Ecto neural progenitor cell (in vitro differentiated cells): ENCODE results near the gene WFDC12.

Experiments used
- DNase-seq: peaks from one replicate; pipeline ENCODE4 v3.0.0-alpha.2; 2018; ENCODE audit warnings: low spot score

WFDC12 gene

DNA sequence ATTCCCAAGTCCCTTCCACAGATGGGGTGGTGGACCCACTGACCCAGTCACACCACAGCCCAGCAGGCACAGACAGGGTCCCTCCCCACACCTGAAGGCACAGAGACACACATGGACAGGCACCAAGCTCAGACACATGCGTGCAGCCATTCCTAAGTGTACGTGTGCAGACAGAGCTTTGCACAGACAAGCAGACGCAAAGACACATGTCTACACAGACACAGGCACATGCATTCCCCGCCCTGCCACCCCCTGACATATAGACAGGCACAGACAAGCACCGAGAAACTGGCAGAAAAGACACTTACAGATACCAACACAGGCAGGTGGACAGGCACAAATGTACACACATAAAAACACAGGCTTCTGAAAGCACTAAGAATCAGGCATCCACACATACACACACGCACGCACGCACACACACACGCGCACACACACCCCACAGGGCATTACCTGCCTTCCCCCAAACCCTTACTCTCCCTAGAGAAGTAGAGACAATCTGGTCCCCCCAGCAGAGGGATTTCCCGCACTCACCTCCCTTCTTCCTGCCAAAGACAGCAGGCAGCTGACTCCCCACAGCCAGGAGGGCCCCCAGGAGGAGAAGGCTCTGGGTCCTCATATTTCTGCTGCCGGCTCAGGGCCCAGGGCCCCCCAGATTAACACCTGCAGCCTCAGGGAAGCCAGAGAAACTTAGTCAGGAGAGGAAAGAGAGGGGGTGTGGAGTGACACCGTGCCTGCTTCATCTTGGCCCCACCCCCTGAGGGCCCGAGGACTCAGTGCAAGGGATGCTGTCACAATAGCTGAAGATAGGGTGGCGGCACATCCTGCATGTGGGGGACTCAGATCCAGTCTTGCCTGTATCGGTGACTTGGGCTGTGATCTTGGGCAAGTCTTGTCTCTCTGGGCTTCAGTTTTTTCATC, 9.5 kb downstream of the WFDC12 start, which contains the start of gene WFDC5:
TSS of gene WFDC5 (minus strand) at position 710 of the 921 bp plus-strand sequence. CDS start at position 619, 91 bp downstream.
- DNase-seq, result no peak

DNA sequence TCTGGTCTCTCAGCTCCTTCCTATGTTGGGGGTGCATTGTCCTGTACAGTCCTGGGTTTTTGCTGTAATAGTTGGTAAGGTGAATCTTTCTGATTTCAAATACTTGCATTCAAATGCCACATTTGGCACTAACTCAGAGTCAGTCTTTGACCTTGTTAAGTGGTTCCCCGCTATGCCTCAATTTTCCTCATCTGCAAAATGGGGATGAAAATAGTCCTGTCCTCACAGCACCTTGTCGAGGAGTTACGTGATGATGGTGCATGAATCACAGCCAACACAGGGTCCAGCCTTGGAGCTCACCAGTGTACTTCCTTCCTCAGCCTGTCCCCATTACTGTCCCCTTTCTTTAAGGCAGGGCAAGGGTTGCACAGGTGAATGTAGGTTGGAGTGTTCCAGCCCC, 10.4 kb downstream of the WFDC12 start:
- no peak for DNase-seq

DNA sequence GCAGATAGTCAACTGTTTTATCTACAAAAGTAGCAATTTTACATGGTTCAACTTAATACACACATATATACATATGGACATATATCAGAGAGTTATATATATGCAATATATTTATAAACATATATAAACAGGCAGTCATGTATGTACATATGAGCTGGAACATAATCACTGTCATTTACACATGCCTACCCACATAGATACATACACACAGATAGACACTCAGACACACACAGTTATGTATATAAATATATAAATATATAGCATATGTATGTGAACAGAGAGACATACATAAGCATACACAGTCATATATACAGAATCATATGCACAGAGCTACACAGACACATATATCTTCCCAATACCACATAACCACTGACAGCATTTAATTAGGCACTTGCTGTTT, 11.5 kb downstream of the WFDC12 start:
- DNase-seq, result no peak

DNA sequence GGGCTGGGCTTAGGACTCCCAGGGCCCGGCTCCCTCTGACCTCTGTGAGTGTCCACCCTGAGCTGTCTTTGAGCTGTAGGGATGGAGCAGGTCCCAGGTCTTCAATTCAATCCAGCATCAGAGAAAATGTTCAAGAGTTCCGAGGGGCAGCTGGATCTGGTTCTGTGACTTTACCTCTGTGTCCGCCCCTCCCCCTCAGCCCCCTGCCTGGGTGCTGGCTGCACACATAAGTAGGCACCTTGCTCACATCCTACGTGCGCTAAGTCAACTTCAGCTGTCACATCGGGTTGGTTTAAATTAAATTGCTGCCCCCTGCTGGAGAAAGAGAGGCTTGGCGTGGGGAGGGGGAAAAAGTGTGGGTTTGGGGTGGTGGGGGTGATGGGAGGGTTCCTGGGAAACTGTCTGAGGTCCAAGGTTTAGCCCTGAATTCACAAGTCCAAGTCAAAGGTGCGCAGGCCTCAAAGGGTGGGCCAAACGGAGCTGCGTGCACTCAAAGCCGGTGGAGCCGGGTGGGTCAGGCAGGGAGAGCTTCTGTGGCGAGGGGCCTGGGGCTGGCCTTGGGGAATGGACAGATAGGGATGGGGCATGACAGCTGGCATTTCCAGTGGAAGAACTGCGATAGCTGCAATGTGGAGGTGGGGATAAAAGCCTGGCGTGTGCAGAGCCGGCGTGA, 12.3 kb downstream of the WFDC12 start:
- DNase-seq, result no peak

DNA sequence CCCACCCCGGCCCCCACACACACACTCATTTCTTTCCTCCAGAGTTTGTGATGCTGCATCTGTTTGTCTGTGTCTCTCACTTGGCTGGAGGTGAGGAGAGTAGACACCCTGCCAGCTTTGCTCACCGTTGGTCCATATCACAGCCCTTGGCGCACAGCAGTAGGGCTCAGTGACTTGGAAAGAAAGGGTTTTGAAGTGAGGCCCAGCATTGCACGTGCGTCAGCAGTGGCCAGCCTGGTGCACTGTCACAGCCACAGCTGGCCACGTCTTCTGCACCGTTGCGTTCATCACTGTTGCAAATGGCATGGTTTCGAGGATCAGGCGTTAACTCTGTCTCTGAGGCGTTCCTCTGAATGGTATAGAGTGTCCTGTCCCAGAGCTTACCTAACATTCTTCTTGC, 13.0 kb downstream of the WFDC12 start:
- DNase-seq, result no peak

DNA sequence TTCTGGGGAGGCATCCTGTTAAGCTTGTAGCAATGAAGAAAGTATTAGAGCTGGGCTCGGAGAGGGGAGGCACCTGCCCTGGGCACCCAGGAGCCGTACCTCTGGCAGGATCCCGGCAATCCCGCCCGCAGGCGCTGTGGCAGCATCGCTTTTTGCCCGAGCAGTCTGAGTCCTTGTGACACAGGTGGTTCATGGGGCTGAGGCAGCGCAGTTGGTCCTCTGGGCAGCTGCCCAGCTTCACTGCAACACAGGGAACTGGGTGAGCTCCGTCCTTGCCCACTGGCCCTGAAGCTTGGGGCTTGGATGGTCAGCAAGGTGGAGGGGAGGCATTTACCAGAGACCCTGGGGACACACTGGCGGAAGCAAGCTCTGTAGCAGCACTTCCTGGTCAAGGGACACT, 14.0 kb downstream of the WFDC12 start:
- DNase-seq, result no peak

DNA sequence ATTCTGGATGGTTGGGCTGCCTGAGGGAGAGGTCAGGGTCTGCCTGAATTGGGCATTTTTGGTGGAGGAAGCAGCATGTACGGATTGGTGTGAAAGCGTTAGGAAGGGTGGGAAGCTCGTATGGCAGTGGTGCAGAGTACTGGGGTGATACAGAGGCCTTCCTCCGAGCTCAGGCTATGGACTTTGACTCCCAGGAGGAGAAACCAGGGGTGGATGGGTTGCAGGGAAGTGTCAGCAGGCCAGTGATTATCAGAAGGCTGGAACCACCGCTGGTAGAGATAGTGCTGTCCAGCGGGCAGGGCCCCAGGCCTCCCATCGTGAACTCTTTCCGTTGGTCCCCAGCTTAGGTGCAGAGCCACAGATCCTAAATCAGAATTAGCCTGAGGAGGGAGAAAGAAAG, 14.6 kb downstream of the WFDC12 start:
- no peak for DNase-seq

DNA sequence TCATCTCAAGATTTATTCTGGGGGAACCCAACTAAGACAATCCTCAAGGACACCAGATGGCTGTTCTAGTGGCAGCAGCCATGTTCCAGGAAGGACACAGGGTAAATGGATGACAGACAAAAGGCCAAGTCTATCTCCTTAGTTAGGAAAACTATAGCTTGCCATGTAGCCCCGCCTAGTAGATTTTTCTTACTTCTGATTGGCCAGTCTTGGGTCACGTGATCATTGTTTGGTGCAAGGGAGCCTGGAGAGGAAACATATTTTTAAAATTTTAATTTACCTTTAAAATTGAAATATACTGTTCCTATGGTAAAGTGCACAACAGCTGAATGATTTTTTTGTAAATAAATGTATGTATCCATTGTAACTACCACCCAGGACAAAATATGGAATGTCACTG, 18.9 kb downstream of the WFDC12 start:
- DNase-seq, result no peak

DNA sequence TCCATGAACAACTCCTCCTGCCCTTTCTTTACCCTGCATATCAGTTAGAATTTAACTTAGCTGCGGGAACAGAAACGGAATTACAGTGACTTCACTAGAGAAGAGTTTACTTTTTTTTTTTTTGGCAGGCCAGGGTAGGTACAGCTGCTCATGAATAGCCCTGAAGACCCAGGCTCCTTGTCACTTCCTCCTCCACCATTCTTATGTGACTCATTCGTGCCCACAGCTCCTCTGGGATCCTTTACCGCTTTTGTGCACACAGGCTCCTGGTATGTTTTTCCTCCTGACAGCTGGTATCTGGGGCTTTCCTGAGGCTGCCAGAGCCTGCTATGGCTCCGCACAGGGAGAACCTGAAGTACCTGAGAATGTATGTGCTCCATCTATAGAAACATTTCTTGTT, 19.5 kb downstream of the WFDC12 start:
- no peak for DNase-seq

DNA sequence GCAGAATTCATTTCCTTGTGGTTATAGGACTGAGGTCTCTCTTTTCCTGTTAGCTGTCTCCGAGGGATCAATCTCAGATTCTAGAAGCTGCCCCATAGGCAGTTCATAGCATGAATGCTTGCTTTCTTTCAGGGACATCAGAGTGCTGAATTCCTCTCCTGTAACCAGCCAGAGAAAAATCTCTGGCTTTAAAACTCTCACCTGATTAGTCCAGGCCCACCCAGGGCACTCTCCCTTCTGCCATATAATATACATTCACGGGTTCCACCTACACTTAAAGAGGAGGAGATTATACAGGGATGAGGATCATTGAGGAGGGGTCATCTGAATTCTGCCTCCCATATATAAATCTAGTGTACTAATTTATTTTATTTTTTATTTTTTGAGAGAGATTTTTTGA, 21.2 kb downstream of the WFDC12 start:
- DNase-seq, result no peak

DNA sequence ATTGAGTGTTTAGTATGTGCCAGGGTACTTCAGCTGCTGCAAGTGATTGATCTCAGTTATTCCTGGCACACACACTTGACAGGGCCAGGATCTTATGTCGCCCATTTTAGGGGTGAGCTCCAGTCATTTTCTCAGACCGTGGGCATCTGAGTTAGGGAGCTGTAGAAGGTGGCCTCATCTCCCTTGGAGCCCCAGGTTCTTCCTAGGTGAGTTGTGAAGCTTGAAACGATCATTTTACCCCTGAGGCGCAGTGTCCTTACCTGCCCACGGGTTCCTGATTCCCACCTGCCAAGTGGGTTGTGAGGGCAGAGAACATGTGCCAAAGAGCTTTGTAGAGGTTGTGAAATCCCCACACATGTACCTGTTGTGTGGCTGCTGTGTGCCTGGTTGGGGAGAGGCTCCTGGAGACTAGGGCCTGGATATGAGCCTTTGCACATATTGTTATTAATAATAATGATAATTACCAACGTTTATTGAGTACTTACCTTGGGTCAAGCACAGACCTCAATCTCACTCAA, 22.9 kb downstream of the WFDC12 start:
- no peak for DNase-seq

DNA sequence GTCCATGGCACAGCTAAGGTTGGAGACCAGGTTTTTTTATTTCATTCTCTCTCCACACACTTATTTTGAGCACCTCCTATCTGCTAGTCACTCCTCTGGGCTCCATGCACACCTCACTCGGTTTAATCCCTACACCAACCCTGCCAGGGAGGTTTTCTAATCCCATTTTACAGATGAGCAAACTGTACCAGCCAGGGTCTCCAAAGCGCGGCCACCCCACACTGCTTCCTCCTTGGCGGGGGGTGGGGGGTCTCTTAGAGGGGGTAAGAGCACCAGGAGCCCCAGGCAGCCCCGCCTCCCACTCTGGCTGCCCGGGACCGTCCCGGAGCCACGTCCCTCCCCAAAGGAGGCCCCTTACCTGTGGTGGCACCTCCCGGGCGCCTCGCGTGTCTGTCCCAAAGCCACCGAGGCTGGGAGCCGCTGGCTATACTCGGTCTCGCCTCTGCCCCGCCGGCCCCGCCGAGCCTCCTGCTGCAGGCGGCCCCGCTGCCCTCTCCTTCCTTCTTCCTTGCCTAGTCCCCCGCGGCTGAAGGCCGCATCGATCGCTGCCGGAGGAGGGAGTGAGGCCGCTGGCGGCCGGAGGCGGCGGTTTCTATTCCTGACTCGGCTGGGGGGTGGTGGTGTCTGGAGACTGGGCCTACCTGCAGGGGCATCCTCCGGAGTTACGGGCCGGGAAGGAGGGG, 23.6 kb downstream of the WFDC12 start, which contains the start of gene KCNS1:
TSS of gene KCNS1 (minus strand) at position 565 of the 683 bp plus-strand sequence. CDS start 1,891 bp downstream, outside the sequence.
- peak; percentile 71 for DNase-seq

DNA sequence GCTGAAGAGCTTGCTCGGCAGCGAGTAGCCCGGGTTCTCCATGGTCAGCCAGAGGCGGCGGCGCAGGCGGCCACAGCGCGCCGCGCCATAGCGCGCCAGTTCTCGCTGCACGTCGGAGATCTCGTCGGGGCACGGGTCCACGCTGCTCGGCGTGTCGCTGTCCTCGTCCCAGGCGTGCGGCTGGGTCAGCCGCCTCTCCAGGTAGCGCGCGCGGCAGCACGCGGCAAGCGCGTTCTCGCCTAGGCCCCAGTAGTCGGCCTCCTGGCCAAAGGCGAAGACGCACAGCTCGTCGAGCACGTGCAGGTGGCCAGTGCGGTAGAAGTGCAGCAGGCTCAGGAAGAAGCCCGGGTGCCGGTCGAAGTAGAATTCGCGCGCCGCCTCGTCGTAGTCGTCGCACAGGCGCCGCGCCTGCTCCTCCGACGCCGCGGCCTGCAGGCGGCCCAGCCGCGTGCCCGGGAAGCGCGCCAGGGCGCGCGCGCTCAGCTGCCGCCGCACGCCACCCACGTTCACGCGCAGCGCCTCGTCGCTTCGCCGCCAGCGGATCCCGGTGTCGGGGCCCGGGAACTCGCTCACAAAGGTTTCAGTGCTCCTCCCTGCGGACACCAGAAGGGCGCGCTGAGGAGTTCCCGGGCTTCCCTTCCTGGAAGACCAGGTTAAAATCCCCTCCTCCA, 26.0 kb downstream of the WFDC12 start:
- DNase-seq, result peak; percentile 74

DNA sequence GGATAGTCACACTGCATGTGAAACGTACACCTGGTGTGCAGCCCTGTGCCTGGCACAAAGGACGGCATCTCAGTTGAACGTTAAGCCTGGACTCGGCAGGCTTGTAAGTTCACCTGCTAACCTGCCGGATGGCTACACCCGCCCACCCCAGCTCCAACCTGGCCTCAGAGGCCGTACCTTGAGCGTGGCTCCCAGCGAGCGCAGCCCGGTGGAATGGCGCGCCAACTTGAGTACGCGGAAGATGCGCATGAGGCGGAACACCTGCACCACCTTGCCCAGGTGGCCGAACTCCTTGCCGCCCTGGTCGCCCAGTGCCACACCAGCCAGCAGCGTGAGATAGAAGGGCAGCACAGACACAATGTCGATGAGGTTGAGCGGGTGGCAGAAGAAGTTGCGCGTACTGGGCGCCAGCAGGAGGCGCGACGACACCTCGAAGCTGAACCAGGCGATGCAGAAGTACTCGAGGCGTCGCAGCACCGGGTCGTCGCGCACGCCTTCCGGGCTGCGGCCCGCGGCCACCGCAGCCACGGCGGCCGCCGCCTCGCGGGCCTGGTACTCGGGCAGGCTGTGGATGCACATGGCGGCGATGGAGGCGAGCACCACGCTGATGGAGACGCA, 26.7 kb downstream of the WFDC12 start:
- no peak for DNase-seq

DNA sequence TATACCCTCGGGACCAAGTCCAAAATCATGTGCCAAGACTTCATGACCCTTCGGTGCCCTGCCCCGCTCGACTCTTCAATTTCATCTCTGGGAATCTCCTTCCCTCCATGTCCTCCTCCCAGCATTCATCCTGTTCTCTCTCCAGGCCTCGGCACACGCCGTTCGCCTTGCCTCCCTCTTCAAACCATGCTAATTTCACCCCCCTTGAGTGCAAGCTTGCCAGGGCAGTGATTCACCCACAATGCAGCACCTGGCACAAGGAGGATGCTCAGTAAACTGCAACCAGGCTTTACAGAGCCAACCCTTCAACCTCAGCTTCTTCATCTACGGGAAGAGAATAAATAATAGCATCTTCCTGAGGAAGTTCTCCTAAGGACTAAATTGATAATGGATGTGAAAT, 27.5 kb downstream of the WFDC12 start:
- DNase-seq, result no peak

DNA sequence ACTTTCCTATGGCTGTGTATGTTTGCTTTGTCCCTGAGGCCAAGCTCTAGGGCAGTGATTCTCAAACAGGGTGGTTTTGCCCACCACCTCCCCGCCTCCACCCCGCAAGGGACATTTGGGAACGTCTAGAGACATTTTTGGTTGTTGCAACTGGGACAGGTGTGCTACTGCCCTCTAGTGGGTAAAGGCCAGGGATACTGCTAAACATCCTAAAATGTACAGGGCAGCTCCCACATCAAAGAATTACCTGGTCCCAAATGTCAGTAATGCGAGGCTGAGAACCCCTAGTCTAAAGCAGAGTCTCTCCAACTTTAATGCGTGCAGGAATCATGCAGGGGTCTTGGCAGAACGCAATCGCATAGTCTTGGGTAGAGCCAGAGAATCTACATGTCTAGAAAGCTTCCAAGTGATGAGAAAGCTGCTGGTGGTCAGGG, 28.4 kb downstream of the WFDC12 start:
- no peak for DNase-seq

DNA sequence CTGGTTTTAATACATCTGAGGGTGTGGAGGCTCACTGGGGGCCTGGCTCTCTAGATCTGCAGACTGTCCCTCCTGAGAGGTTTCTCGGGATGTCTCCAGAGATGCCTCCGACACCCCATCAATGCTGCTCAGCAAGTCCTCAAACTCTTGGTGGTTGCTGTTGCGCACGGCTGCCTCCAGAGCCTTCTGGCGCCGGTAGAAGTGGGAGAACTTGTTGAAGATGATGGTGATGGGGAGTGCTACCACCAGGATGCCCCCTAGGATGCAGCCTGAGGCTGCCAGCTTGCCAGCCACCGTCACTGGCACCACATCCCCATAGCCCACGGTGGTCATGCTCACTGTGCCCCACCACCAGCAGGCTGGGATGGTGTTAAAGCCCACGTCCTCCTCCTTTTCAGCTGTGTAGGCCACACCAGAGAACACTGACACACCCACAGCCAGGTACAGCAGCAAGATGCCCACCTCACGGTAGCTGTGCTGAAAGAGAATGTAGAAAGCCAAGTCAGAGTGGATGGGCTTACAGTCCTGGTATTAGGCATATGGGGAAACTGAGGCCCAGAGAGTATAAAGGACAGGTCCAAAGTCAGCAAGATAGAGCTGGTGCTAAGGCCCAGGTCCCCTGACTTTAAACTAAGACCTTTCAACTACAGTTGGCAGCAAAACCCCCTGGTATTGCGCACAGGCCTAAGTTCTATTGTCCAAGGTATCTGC, 29.2 kb downstream of the WFDC12 start:
- DNase-seq, result no peak

DNA sequence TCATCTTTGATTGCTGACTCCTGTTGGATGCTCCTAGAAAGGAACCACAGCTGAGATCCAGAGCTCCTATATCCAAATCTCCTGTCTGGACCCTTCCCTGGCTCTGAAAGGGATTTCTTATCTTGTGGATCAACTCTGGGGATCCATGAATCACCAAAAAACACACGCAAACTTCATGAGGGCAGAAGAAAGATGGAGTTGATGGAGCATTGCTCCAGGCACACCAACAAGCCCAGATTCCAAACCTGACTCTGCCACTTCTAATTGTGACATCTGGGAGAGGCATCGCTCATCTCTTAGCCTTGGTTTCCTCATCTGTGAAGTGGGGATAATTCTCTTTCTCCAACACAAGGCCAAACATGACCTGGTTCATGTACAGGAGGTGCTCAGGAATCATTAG, 30.1 kb downstream of the WFDC12 start:
- DNase-seq, result no peak

DNA sequence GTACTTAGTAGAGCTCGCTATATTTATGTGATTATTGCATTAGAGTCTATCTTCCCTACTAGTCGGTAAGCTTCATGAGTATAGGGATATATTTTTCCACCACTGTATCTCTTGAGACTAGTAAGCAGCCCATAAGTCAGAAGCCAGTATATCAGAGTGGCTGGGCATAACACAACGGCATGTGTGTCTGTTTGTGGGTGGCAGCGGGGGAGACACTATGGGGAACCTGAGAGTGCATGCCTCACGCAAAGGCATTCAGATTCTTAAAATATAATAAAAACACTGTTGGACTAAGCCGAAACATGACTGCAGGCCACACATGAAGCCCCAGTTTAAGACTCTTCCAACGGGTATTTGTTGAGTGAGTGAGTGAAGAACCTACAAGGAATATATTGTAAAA, 31.4 kb downstream of the WFDC12 start:
- DNase-seq, result no peak

DNA sequence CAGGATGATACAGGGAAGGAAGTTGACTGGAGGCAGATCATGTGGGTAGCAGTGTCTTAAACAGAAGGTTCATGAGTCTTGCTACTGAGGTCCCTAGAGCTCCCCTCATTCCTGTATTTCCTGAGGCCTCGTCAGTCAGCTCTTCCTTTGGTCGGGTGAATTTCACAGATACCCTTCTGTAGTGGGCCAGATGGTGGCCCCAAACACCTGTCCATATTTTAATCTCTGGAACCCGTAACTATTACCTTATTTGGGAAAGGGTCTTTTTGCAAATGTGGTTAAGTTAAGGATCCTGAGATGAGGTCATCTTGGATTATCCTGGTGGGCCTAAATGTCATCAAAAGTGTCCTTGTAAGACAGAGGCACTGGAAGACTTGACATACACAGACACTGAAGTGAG, 32.9 kb downstream of the WFDC12 start:
- no peak for DNase-seq

DNA sequence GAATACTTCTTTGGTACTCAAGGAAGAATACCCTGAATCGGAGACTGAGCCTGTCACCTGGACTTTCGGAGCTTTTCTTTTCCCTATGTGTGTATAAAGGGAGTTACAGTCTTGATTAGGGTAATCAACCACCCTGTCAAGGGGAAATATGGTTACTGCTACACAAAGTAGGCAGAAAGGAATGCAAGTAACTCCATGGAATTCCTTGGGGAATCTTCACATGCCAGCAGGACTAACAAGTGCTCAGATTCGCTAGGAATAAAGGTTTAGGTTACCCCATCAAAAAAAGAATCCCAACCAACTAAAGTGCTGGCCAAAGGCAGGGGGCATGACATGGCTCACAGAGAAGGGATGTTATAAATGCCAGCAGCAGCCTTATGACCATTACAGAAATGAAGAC, 33.8 kb downstream of the WFDC12 start:
- no peak for DNase-seq
